D341Med (cell line): ENCODE data around the gene DOK5.

ENCODE experiments used
- DNase-seq: peaks from one replicate; pipeline ENCODE4 v3.0.0; 2012; ENCODE audit warnings: low spot score

DOK5 gene

GRCh38 chr20:54515793-54516628 is 40.6 kb downstream of the DOK5 start:
- DNase-seq, result no peak

- DNase-seq, result no peak
Measured at GRCh38 chr20:54517241-54517975, 42.0 kb downstream of the DOK5 start.

- DNase-seq, result no peak
Measured at GRCh38 chr20:54524849-54525248, 49.5 kb downstream of the DOK5 start.

- DNase-seq, result no peak
Measured at GRCh38 chr20:54525916-54526590, 50.7 kb downstream of the DOK5 start.

GRCh38 chr20:54526801-54527200 is 51.4 kb downstream of the DOK5 start:
- DNase-seq, result no peak

- no peak for DNase-seq
Measured at GRCh38 chr20:54532573-54532972, 57.2 kb downstream of the DOK5 start.

- no peak for DNase-seq
Measured at GRCh38 chr20:54534101-54534500, 58.7 kb downstream of the DOK5 start.

- no peak for DNase-seq
Measured at GRCh38 chr20:54535033-54535432, 59.6 kb downstream of the DOK5 start.

- DNase-seq, result no peak
Measured at GRCh38 chr20:54535746-54536145, 60.4 kb downstream of the DOK5 start.

GRCh38 chr20:54539521-54540046 is 64.2 kb downstream of the DOK5 start:
- DNase-seq, result no peak

GRCh38 chr20:54543369-54543768 is 68.0 kb downstream of the DOK5 start:
- no peak for DNase-seq

- no peak for DNase-seq
Measured at GRCh38 chr20:54545676-54546358, 70.4 kb downstream of the DOK5 start.

- no peak for DNase-seq
Measured at GRCh38 chr20:54548849-54549248, 73.5 kb downstream of the DOK5 start.

GRCh38 chr20:54549658-54550326 is 74.4 kb downstream of the DOK5 start:
- no peak for DNase-seq

- DNase-seq, result no peak
Measured at GRCh38 chr20:54550776-54551396, 75.5 kb downstream of the DOK5 start.

- DNase-seq, result no peak
Measured at GRCh38 chr20:54554006-54554405, 78.6 kb downstream of the DOK5 start.

GRCh38 chr20:54555150-54555549 is 79.8 kb downstream of the DOK5 start:
- no peak for DNase-seq

- DNase-seq, result no peak
Measured at GRCh38 chr20:54556406-54556805, 81.0 kb downstream of the DOK5 start.

- no peak for DNase-seq
Measured at GRCh38 chr20:54557806-54558590, 82.6 kb downstream of the DOK5 start.

GRCh38 chr20:54559890-54560289 is 84.5 kb downstream of the DOK5 start:
- DNase-seq, result no peak
